KMS-11 (cell line): ENCODE results near the gene MRPL54.

Source experiments
- H2AFZ ChIP-seq: fragments of 200-600 bp; sonication (generic); 2 replicates; pipeline ENCODE4 v1.6.1; 2016; ENCODE audit warnings: antibody characterized with exemption, mixed run types, low read depth
- H3K27ac ChIP-seq: fragments of 200-600 bp; sonication (generic); 2 replicates; pipeline ENCODE4 v1.6.1; 2016; ENCODE audit warnings: mild to moderate bottlenecking, mixed run types
- H3K27me3 ChIP-seq: fragments of 200-600 bp; sonication (generic); 2 replicates; pipeline ENCODE4 v1.6.1; 2017; ENCODE audit warnings: mild to moderate bottlenecking, low read depth, mixed run types, moderate library complexity; ENCODE audit not compliant: insufficient read depth
- H3K36me3 ChIP-seq: fragments of 200-600 bp; sonication (generic); 2 replicates; pipeline ENCODE4 v1.6.1; 2017; ENCODE audit warnings: mild to moderate bottlenecking, mixed run types; ENCODE audit not compliant: insufficient read depth
- H3K4me1 ChIP-seq: fragments of 200-600 bp; sonication (generic); 2 replicates; pipeline ENCODE4 v1.6.1; 2016; ENCODE audit warnings: mild to moderate bottlenecking, low read depth, mixed run types; ENCODE audit not compliant: poor library complexity, severe bottlenecking
- H3K4me2 ChIP-seq: fragments of 200-600 bp; sonication (generic); 2 replicates; pipeline ENCODE4 v1.7.0; 2016; ENCODE audit warnings: mild to moderate bottlenecking, mixed run types
- H3K4me3 ChIP-seq: fragments of 200-600 bp; sonication (generic); IDR thresholded peaks from 2 replicates; pipeline ENCODE4 v1.6.1; 2017; ENCODE audit warnings: low read depth, low read length, mixed read lengths; ENCODE audit not compliant: insufficient read depth
- H3K79me2 ChIP-seq: fragments of 200-600 bp; sonication (generic); 2 replicates; pipeline ENCODE4 v1.6.1; 2016; ENCODE audit warnings: low read depth, mixed run types; ENCODE audit not compliant: insufficient read depth
- H3K9ac ChIP-seq: fragments of 200-600 bp; sonication (generic); 2 replicates; pipeline ENCODE4 v1.6.1; 2016; ENCODE audit warnings: mild to moderate bottlenecking, mixed run types
- H4K20me1 ChIP-seq: fragments of 200-600 bp; sonication (generic); 2 replicates; pipeline ENCODE4 v1.6.1; 2016; ENCODE audit warnings: mild to moderate bottlenecking, mixed run types; ENCODE audit not compliant: insufficient read depth
- TF ChIP-seq, protein P1 (sequence below): fragments of 200-600 bp; sonication (generic); conservative IDR thresholded peaks from 2 replicates; pipeline ENCODE4 v1.6.1; 2017; ENCODE audit warnings: low read depth, mild to moderate bottlenecking, antibody characterized with exemption, low read length, moderate library complexity, mixed read lengths

MRPL54 gene

DNA sequence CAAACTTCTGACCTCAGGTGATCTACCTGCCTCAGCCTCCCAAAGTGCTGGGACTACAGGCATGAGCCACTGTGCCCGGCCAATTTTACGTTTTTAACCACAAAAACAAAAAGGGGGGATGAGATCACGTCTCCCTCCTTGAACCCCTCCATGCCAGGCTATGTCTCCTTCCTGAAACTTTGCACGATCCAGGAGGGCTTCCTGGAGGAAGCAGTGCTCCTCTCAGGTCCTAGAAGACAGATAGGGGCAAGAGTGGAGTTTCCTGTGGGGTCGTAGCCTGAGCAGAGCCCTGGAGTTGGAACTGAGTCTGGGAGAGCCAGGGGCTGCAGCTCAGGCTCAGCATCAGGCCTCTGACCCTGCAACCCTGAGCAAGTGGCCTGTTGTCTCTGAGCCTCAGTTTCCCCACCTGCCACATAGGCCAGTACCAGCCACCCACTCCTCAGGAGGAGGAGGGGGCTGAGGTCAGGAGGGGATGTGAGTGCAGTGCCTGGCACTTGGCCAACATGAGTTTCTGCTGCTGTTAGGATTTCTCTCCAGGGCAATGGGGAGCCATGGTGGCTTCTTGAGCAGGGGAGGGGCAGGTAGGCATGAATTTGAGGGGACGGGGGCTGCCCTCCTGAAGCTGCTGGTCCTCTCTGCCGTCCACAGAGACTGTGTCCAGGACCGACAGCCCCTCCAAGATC lies 17.0 kb upstream of the MRPL54 start:
- H4K20me1 ChIP-seq, result no peaks in the 10 kb centered on the region
- peaks cover 10% of the 10 kb centered on the region; the same call in 1 of the 2 replicates for H3K27me3 ChIP-seq
- no peaks in the 10 kb centered on the region for H3K4me1 ChIP-seq
- no peak overlapping the region for H3K4me2 ChIP-seq
- no peaks in the 10 kb centered on the region for H3K79me2 ChIP-seq
- H2AFZ ChIP-seq, result no peak overlapping the region
- no peak overlapping the region for H3K27ac ChIP-seq
- TF ChIP-seq, protein P1, sequence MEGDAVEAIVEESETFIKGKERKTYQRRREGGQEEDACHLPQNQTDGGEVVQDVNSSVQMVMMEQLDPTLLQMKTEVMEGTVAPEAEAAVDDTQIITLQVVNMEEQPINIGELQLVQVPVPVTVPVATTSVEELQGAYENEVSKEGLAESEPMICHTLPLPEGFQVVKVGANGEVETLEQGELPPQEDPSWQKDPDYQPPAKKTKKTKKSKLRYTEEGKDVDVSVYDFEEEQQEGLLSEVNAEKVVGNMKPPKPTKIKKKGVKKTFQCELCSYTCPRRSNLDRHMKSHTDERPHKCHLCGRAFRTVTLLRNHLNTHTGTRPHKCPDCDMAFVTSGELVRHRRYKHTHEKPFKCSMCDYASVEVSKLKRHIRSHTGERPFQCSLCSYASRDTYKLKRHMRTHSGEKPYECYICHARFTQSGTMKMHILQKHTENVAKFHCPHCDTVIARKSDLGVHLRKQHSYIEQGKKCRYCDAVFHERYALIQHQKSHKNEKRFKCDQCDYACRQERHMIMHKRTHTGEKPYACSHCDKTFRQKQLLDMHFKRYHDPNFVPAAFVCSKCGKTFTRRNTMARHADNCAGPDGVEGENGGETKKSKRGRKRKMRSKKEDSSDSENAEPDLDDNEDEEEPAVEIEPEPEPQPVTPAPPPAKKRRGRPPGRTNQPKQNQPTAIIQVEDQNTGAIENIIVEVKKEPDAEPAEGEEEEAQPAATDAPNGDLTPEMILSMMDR, result no peak
- no peak overlapping the region for H3K9ac ChIP-seq
- H3K36me3 ChIP-seq, result no peaks in the 10 kb centered on the region
- H3K4me3 ChIP-seq, result no peak overlapping the region

DNA sequence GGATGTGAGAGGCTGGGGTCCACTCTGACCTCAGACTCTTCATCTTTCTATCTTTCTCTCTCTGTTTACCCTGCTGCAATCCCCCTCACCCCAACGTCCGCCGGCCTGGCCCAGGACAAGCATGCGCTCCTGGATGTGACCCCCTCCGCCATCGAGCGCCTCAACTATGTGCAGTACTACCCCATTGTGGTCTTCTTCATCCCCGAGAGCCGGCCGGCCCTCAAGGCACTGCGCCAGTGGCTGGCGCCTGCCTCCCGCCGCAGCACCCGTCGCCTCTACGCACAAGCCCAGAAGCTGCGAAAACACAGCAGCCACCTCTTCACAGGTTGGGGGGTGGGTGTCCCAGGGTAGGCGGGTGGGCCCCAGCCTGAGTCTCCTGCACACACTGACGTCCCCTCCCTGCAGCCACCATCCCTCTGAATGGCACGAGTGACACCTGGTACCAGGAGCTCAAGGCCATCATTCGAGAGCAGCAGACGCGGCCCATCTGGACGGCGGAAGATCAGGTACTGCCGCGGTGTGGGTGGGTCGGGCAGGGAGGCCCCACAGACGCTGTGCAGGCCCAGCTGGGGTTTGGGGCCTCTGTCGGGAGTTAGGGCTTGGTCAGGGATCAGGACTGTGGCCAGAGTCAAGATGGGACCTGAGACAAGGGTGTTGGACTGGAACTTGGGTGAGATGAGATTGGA lies 16.0 kb upstream of the MRPL54 start:
- Histone ChIP-seq H4K20me1 (no peaks in the 10 kb centered on the region), H2AFZ (no peak overlapping the region), H3K79me2 (no peaks in the 10 kb centered on the region), H3K27me3 (peaks cover 4% of the 10 kb centered on the region; the same call in 1 of the 2 replicates), H3K4me2 (no peak overlapping the region), H3K36me3 (no peaks in the 10 kb centered on the region), H3K27ac (no peak overlapping the region), H3K4me1 (no peaks in the 10 kb centered on the region), H3K4me3 (no peak overlapping the region), H3K9ac (no peak overlapping the region)
- TF ChIP-seq, protein P1, result no peak

DNA sequence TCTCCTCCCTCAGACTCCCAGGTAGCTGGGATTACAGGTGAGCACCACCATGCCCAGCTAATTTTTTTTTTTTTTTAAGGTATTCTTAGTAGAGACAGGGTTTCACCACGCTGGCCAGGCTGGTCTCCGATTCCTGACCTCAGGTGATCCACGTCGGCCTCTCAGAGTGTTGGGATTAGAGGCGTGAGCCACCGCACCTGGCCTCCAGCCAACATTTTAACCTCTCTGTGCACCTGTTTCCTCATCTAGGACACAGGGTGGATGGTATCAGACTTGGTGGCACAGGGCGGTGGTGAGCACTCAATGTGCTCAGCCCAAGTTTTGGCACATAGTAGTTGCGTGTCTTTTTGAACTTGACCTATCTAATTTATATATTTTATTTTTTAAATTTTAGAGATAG lies 13.5 kb upstream of the MRPL54 start:
- Histone ChIP-seq H3K4me2 (no peak overlapping the region), H2AFZ (no peak overlapping the region), H3K36me3 (no peaks in the 10 kb centered on the region), H3K4me3 (no peak overlapping the region), H3K27me3 (0 out of 2 replicates have a peak, but pooled peaks cover 2% of the 10 kb centered on the region), H3K27ac (no peak overlapping the region), H3K4me1 (no peaks in the 10 kb centered on the region), H3K79me2 (no peaks in the 10 kb centered on the region), H4K20me1 (no peaks in the 10 kb centered on the region), H3K9ac (no peak overlapping the region)
- TF ChIP-seq, protein P1, result no peak

DNA sequence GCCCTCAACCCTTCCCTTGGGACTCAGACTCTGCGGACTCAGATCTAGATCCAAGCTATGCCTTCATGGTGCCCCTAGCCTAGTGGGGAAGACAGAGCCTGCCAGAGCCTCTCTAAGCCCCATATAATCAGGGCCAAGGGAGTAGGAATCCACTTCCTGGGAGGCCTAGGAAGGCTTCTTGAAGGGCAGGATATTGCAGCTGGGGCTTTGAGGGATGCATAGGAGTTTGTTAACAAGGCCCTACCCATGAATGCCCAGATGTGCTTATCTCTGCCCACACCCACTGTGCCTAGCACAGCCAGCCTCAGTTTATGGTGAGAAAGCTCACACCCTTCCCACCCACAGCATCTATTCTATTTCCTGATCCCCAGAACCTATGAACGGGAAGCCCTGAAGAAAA lies 12.3 kb upstream of the MRPL54 start:
- TF ChIP-seq, protein P1, result no peak
- Histone ChIP-seq H3K36me3 (no peaks in the 10 kb centered on the region), H3K9ac (no peak overlapping the region), H3K4me3 (no peak overlapping the region), H3K4me1 (no peaks in the 10 kb centered on the region), H3K79me2 (no peaks in the 10 kb centered on the region), H4K20me1 (no peaks in the 10 kb centered on the region), H3K27me3 (0 out of 2 replicates have a peak, but pooled peaks cover 2% of the 10 kb centered on the region), H3K27ac (no peak overlapping the region), H3K4me2 (no peak overlapping the region), H2AFZ (no peak overlapping the region)
